Measurements from ENCODE around the gene ADPRHL1. TPM values are rescaled to one million over a fixed set of nuclear protein-coding genes. Genes with fewer than 3 reads are reported as not detected.

Gene ADPRHL1
- total RNA-seq, 1 experiment from 2014 or later, result 1.5 TPM

- no peak overlapping the region for H3K4me3 Mint-ChIP-seq
- H3K4me1 Mint-ChIP-seq, result no peaks in the 10 kb centered on the region
- H3K36me3 Mint-ChIP-seq, result no peaks in the 10 kb centered on the region
- no peaks in the 10 kb centered on the region for H3K27me3 Mint-ChIP-seq (ENCODE audit: low read depth)
- no peak for ATAC-seq
- ChIA-PET CTCF (interaction anchor here (0.5 to 1.2 kb wide), 3 partner anchors 21 to 148 kb away, joined by 3 to 5 read pairs (median 4); no protein-coding TSS in a partner anchor), POLR2A (interaction anchor here (0.6 kb wide), 1 partner anchor 9 kb away, joined by 3 read pairs; no protein-coding TSS in a partner anchor)
- no peaks in the 10 kb centered on the region for H3K9me3 Mint-ChIP-seq
- H3K27ac Mint-ChIP-seq, result no peak overlapping the region
- TF ChIP-seq IRF2 (CRISPR knock-in tag; IDR thresholded peaks at IDR 0.05; ENCODE audit: borderline replicate concordance, low read depth), result no peak
- TF ChIP-seq JAZF1 (CRISPR knock-in tag; IDR thresholded peaks at IDR 0.05), result no peak
- no peak for TF ChIP-seq NR3C1 (CRISPR knock-in tag; conservative IDR thresholded peaks at IDR 0.05; ENCODE audit: low read depth)
- TF ChIP-seq ZSCAN18 (CRISPR knock-in tag; IDR thresholded peaks at IDR 0.05), result no peak
- no peak for TF ChIP-seq FOXK1 (CRISPR knock-in tag; IDR thresholded peaks at IDR 0.05)
- TF ChIP-seq FOXJ3 (CRISPR knock-in tag; IDR thresholded peaks at IDR 0.05; ENCODE audit: borderline replicate concordance), result no peak
- TF ChIP-seq E2F5 (CRISPR knock-in tag; IDR thresholded peaks at IDR 0.05), result no peak
- no peak for TF ChIP-seq ZNF232 (CRISPR knock-in tag; IDR thresholded peaks at IDR 0.05)
- no peak for TF ChIP-seq SMAD3 (CRISPR knock-in tag; IDR thresholded peaks at IDR 0.05; ENCODE audit: borderline replicate concordance)
- TF ChIP-seq ZNF121 (CRISPR knock-in tag; IDR thresholded peaks at IDR 0.05), result no peak
- no peak for TF ChIP-seq KAT7 (CRISPR knock-in tag; IDR thresholded peaks at IDR 0.05; ENCODE audit: borderline replicate concordance)
- TF ChIP-seq ZNF532 (CRISPR knock-in tag; IDR thresholded peaks at IDR 0.05; ENCODE audit: borderline replicate concordance), result no peak
- TF ChIP-seq ZBTB43 (CRISPR knock-in tag; IDR thresholded peaks at IDR 0.05), result no peak
- no peak for TF ChIP-seq ELF4 (CRISPR knock-in tag; IDR thresholded peaks at IDR 0.05; ENCODE audit: low read depth)
- TF ChIP-seq FOXP1 (CRISPR knock-in tag; IDR thresholded peaks at IDR 0.05; ENCODE audit: borderline replicate concordance), result no peak
- no peak for TF ChIP-seq MLX (CRISPR knock-in tag; IDR thresholded peaks at IDR 0.05)
- TF ChIP-seq PRDM15 (CRISPR knock-in tag; IDR thresholded peaks at IDR 0.05), result no peak
- no peak for TF ChIP-seq NR2C2 (CRISPR knock-in tag; IDR thresholded peaks at IDR 0.05)
- DNase-seq (ENCODE audit: low spot score), result no peak
These were observed 22.7 kb downstream of the ADPRHL1 start for GRCh38 chr13:113430378-113431110.
